ENCODE results near the gene RBM26. TPM values are rescaled to one million over a fixed set of nuclear protein-coding genes. Genes with fewer than 3 reads are reported as not detected.

RBM26 gene
- total RNA-seq, 1 donor from 2014 or later, result 14.7 TPM

- DNase-seq (ENCODE audit: low read depth in 2 of 2), result no peak
Measured at GRCh38 chr13:79423340-79423739, 17.3 kb upstream of the RBM26 start.

- DNase-seq (ENCODE audit: low read depth in 2 of 2), result no peak
Measured at GRCh38 chr13:79419365-79419764, 13.3 kb upstream of the RBM26 start.

GRCh38 chr13:79417741-79418140 is 11.7 kb upstream of the RBM26 start:
- peak in 1 of 2 donors; percentile 28 for DNase-seq (ENCODE audit: low read depth in 2 of 2)

GRCh38 chr13:79413521-79413920 is 7.5 kb upstream of the RBM26 start:
- DNase-seq (ENCODE audit: low read depth in 2 of 2), result no peak

GRCh38 chr13:79409828-79410227 is 3.8 kb upstream of the RBM26 start:
- no peak for DNase-seq (ENCODE audit: low read depth in 2 of 2)

- DNase-seq (ENCODE audit: low read depth in 2 of 2), result no peak
Measured at GRCh38 chr13:79407349-79407979, 1.4 kb upstream of the RBM26 start.

- DNase-seq (ENCODE audit: low read depth in 2 of 2), result no peak
Measured at GRCh38 chr13:79406597-79406908, 498 bp upstream of the RBM26 start.

GRCh38 chr13:79405501-79405830 is 589 bp downstream of the RBM26 start:
- peak; percentile 27 to 48 for DNase-seq (ENCODE audit: low read depth in 2 of 2)

GRCh38 chr13:79404985-79405384 is 1.1 kb downstream of the RBM26 start:
- DNase-seq (ENCODE audit: low read depth in 2 of 2), result peak in 1 of 2 donors; percentile 31

GRCh38 chr13:79404361-79404760 is 1.7 kb downstream of the RBM26 start:
- no peak for DNase-seq (ENCODE audit: low read depth in 2 of 2)

- DNase-seq (ENCODE audit: low read depth in 2 of 2), result no peak
Measured at GRCh38 chr13:79403113-79403512, 2.9 kb downstream of the RBM26 start.

- no peak for DNase-seq (ENCODE audit: low read depth in 2 of 2)
Measured at GRCh38 chr13:79402679-79403078, 3.4 kb downstream of the RBM26 start.

GRCh38 chr13:79402074-79402635 is 3.9 kb downstream of the RBM26 start:
- DNase-seq (ENCODE audit: low read depth in 2 of 2), result no peak

GRCh38 chr13:79401259-79402070 is 4.6 kb downstream of the RBM26 start:
- DNase-seq (ENCODE audit: low read depth in 2 of 2), result no peak

GRCh38 chr13:79398915-79399314 is 7.1 kb downstream of the RBM26 start:
- DNase-seq (ENCODE audit: low read depth in 2 of 2), result peak in 1 of 2 donors; percentile 37

GRCh38 chr13:79398127-79398526 is 7.9 kb downstream of the RBM26 start:
- DNase-seq (ENCODE audit: low read depth in 2 of 2), result no peak

- no peak for DNase-seq (ENCODE audit: low read depth in 2 of 2)
Measured at GRCh38 chr13:79395881-79396280, 10.2 kb downstream of the RBM26 start.

GRCh38 chr13:79393564-79394249 is 12.3 kb downstream of the RBM26 start:
- peak in 1 of 2 donors; percentile 36 for DNase-seq (ENCODE audit: low read depth in 2 of 2)

GRCh38 chr13:79392882-79393563 is 13.0 kb downstream of the RBM26 start:
- DNase-seq (ENCODE audit: low read depth in 2 of 2), result peak in 1 of 2 donors; percentile 51

GRCh38 chr13:79389026-79389425 is 17.0 kb downstream of the RBM26 start:
- DNase-seq (ENCODE audit: low read depth in 2 of 2), result no peak

- DNase-seq (ENCODE audit: low read depth in 2 of 2), result no peak
Measured at GRCh38 chr13:79387853-79388252, 18.2 kb downstream of the RBM26 start.

Measured in lung microvascular endothelial cell (primary cell).